Neural progenitor cell (in vitro differentiated cells): ENCODE measurements around the gene NUDT3. TPM values are rescaled to one million over a fixed set of nuclear protein-coding genes. Genes with fewer than 3 reads are reported as not detected.
A peak's percentile ranks its signal among the peaks of the same experiment; 100 is the strongest.
"Not testable (repeated sequence)": the region's sequence is repeated elsewhere in the genome, so short reads cannot be mapped to it uniquely, and the experiment has no call there.

Experiments
- DNase-seq: peaks from one replicate; pipeline ENCODE4 v3.0.0-alpha.2; 2016; ENCODE audit warnings: low spot score
- H2AFZ ChIP-seq: fragments of 200-600 bp; sonication (generic); replicated peaks from 2 replicates; pipeline ENCODE4 v1.6.1; 2016; ENCODE audit warnings: antibody characterized with exemption
- H3F3A ChIP-seq: fragments of 200-600 bp; sonication (generic); 2 replicates; pipeline ENCODE4 v1.6.1; 2016; ENCODE audit warnings: antibody characterized with exemption, low read depth
- H3K27ac ChIP-seq: fragments of 200-600 bp; sonication (generic); 2 replicates; pipeline ENCODE4 v1.5.1; 2016; ENCODE audit warnings: mild to moderate bottlenecking
- H3K27me3 ChIP-seq: fragments of 200-600 bp; sonication (generic); 2 replicates; pipeline ENCODE4 v1.6.1; 2016; ENCODE audit warnings: mild to moderate bottlenecking, moderate library complexity
- H3K36me3 ChIP-seq: fragments of 200-600 bp; sonication (generic); 2 replicates; pipeline ENCODE4 v1.5.1; 2016
- H3K4me1 ChIP-seq: fragments of 200-600 bp; sonication (generic); 2 replicates; pipeline ENCODE4 v1.6.1; 2016; ENCODE audit warnings: mixed run types
- H3K4me2 ChIP-seq: fragments of 200-600 bp; sonication (generic); 2 replicates; pipeline ENCODE4 v1.6.1; 2016
- H3K4me3 ChIP-seq: fragments of 200-600 bp; sonication (generic); 2 replicates; pipeline ENCODE4 v1.5.1; 2016
- H3K79me2 ChIP-seq: fragments of 200-600 bp; sonication (generic); 2 replicates; pipeline ENCODE4 v1.6.1; 2016; ENCODE audit warnings: low read depth
- H3K9ac ChIP-seq: fragments of 200-600 bp; sonication (generic); 2 replicates; pipeline ENCODE4 v1.6.1; 2016
- H3K9me3 ChIP-seq: fragments of 200-600 bp; sonication (generic); 2 replicates; pipeline ENCODE4 v1.5.1; 2016; ENCODE audit warnings: low read depth
- H4K20me1 ChIP-seq: fragments of 200-600 bp; sonication (generic); 2 replicates; pipeline ENCODE4 v1.6.1; 2016; ENCODE audit warnings: low read depth
- H3K27ac Mint-ChIP-seq: 3 replicates; pipeline ENCODE4 v1.8.0; 2021; ENCODE audit warnings: mixed read lengths
- H3K27me3 Mint-ChIP-seq: 2 replicates; pipeline ENCODE4 v1.8.0; 2022; ENCODE audit warnings: low read depth, mild to moderate bottlenecking, inconsistent platforms, moderate library complexity, mixed read lengths; ENCODE audit not compliant: insufficient read depth
- H3K36me3 Mint-ChIP-seq: 3 replicates; pipeline ENCODE4 v1.8.0; 2021; ENCODE audit warnings: mixed read lengths
- H3K4me1 Mint-ChIP-seq: 3 replicates; pipeline ENCODE4 v1.8.0; 2021; ENCODE audit warnings: mixed read lengths
- H3K4me3 Mint-ChIP-seq: 3 replicates; pipeline ENCODE4 v1.8.0; 2021; ENCODE audit warnings: mild to moderate bottlenecking, moderate library complexity, mixed read lengths
- H3K9me3 Mint-ChIP-seq: 3 replicates; pipeline ENCODE4 v1.8.0; 2020; ENCODE audit warnings: mixed read lengths
- CTCF ChIP-seq: fragments of 200-600 bp; sonication (generic); IDR thresholded peaks from 2 replicates; pipeline ENCODE4 v1.5.1; 2017; ENCODE audit warnings: antibody characterized with exemption, mild to moderate bottlenecking
- EZH2 ChIP-seq: fragments of 200-600 bp; sonication (generic); IDR thresholded peaks from 2 replicates; pipeline ENCODE4 v1.6.1; 2017; ENCODE audit warnings: antibody characterized with exemption, mild to moderate bottlenecking, moderate library complexity
- EZH2phosphoT487 ChIP-seq: fragments of 200-600 bp; sonication (generic); IDR thresholded peaks from 2 replicates; pipeline ENCODE4 v1.6.1; 2017; ENCODE audit warnings: antibody characterized with exemption
- total RNA-seq: library from RNA; depleted of rRNA; stranded (reverse); fragments of >200 nt; gene quantifications from 2 replicates; pipeline ENCODE4 v1.2.3, GENCODE V29; 2015; ENCODE audit warnings: low replicate concordance

NUDT3 gene
- total RNA-seq, 1 donor from 2014 or later: 35.7 TPM

- H3K36me3 Mint-ChIP-seq: peaks cover 7% of the 10 kb centered on the region
- no peak overlapping the region for H3K27ac ChIP-seq
- no peak overlapping the region for H2AFZ ChIP-seq
- peaks cover 4% of the 10 kb centered on the region for H3K4me1 Mint-ChIP-seq
- H3K4me2 ChIP-seq: no peak overlapping the region
- H3K4me1 ChIP-seq: peaks cover 7% of the 10 kb centered on the region
- no peaks in the 10 kb centered on the region for H3K9me3 Mint-ChIP-seq
- no peaks in the 10 kb centered on the region for H3K9me3 ChIP-seq
- DNase-seq: no peak
- H3K79me2 ChIP-seq: peaks cover 87% of the 10 kb centered on the region
- H3F3A ChIP-seq: no peaks in the 10 kb centered on the region
- H3K9ac ChIP-seq: no peak overlapping the region
- H3K4me3 ChIP-seq: no peak overlapping the region
- H3K36me3 ChIP-seq: no peaks in the 10 kb centered on the region
- peaks cover 35% of the 10 kb centered on the region for H4K20me1 ChIP-seq
- no peak for TF ChIP-seq CTCF
- no peak for TF ChIP-seq EZH2phosphoT487
- no peak for TF ChIP-seq EZH2
- H3K27me3 Mint-ChIP-seq: no peaks in the 10 kb centered on the region
- no peak overlapping the region for H3K4me3 Mint-ChIP-seq
- H3K27ac Mint-ChIP-seq: no peak overlapping the region
- H3K27me3 ChIP-seq: no peaks in the 10 kb centered on the region
These were observed 18.4 kb downstream of the NUDT3 start for GRCh38 chr6:34374069-34374468.

GRCh38 chr6:34373511-34373910 lies 19.0 kb downstream of the NUDT3 start:
- H3K27me3 ChIP-seq: no peaks in the 10 kb centered on the region
- Mint-ChIP-seq H3K27me3 (peaks cover 2% of the 10 kb centered on the region), H3K4me1 (peaks cover 4% of the 10 kb centered on the region), H3K27ac (no peak overlapping the region), H3K9me3 (no peaks in the 10 kb centered on the region), H3K4me3 (no peak overlapping the region), H3K36me3 (peaks cover 7% of the 10 kb centered on the region)
- H3K27ac ChIP-seq: no peak overlapping the region
- H3F3A ChIP-seq: no peaks in the 10 kb centered on the region
- H3K79me2 ChIP-seq: peaks cover 87% of the 10 kb centered on the region
- no peak for DNase-seq
- H3K36me3 ChIP-seq: no peaks in the 10 kb centered on the region
- no peaks in the 10 kb centered on the region for H3K9me3 ChIP-seq
- no peak overlapping the region for H3K9ac ChIP-seq
- TF ChIP-seq EZH2phosphoT487 (no peak), EZH2 (no peak), CTCF (no peak)
- H3K4me3 ChIP-seq: no peak overlapping the region
- H2AFZ ChIP-seq: no peak overlapping the region
- peaks cover 31% of the 10 kb centered on the region for H4K20me1 ChIP-seq
- H3K4me1 ChIP-seq: peaks cover 7% of the 10 kb centered on the region
- no peak overlapping the region for H3K4me2 ChIP-seq

- not testable (repeated sequence) for H3K9me3 ChIP-seq, H3K4me3 Mint-ChIP-seq
These were observed 20.6 kb downstream of the NUDT3 start for GRCh38 chr6:34371865-34372264.

GRCh38 chr6:34370361-34370760 lies 22.1 kb downstream of the NUDT3 start:
- peaks cover 9% of the 10 kb centered on the region for H4K20me1 ChIP-seq
- peak overlapping the region; percentile 12 for H3K27ac Mint-ChIP-seq

More at GRCh38 chr6:34371865-34372264, 20.6 kb downstream of the NUDT3 start:
- not testable (repeated sequence) for H3K9me3 Mint-ChIP-seq, H3K9ac ChIP-seq, H3K27me3 ChIP-seq, H3K27ac ChIP-seq, H3K36me3 ChIP-seq, DNase-seq, H3K4me1 ChIP-seq, H3K4me2 ChIP-seq, H2AFZ ChIP-seq, H3K4me3 ChIP-seq, H3K4me1 Mint-ChIP-seq, H3K27ac Mint-ChIP-seq, H3F3A ChIP-seq, H3K27me3 Mint-ChIP-seq
- peaks cover 81% of the 10 kb centered on the region for H3K79me2 ChIP-seq
- peaks cover 12% of the 10 kb centered on the region for H3K36me3 Mint-ChIP-seq
- H4K20me1 ChIP-seq: peaks cover 22% of the 10 kb centered on the region

More at GRCh38 chr6:34370361-34370760, 22.1 kb downstream of the NUDT3 start:
- no peaks in the 10 kb centered on the region for H3K9me3 Mint-ChIP-seq
- Histone ChIP-seq H3K9ac (no peak overlapping the region), H3F3A (no peaks in the 10 kb centered on the region), H3K4me3 (no peak overlapping the region), H3K36me3 (no peaks in the 10 kb centered on the region), H3K4me1 (no peaks in the 10 kb centered on the region), H3K27ac (no peak overlapping the region), H3K4me2 (no peak overlapping the region), H3K9me3 (no peaks in the 10 kb centered on the region), H3K27me3 (no peaks in the 10 kb centered on the region), H2AFZ (no peak overlapping the region), H3K79me2 (peaks cover 76% of the 10 kb centered on the region)
- H3K4me1 Mint-ChIP-seq: peaks cover 6% of the 10 kb centered on the region
- H3K27me3 Mint-ChIP-seq: peaks cover 4% of the 10 kb centered on the region
- DNase-seq: no peak
- peaks cover 12% of the 10 kb centered on the region for H3K36me3 Mint-ChIP-seq
- H3K4me3 Mint-ChIP-seq: no peak overlapping the region
- TF ChIP-seq CTCF: no peak
- no peak for TF ChIP-seq EZH2phosphoT487
- no peak for TF ChIP-seq EZH2
